HG03571 (cell line): Measurements from ENCODE around the gene CCR5AS.
"Not testable (repeated sequence)": the region's sequence is repeated elsewhere in the genome, so short reads cannot be mapped to it uniquely, and the experiment has no call there.

ENCODE experiments used
- ATAC-seq: cut with Tn5 transposase; IDR thresholded peaks from one replicate; pipeline ENCODE4 v1.9.1; 2021; ENCODE audit not compliant: unreplicated experiment

CCR5AS gene

DNA sequence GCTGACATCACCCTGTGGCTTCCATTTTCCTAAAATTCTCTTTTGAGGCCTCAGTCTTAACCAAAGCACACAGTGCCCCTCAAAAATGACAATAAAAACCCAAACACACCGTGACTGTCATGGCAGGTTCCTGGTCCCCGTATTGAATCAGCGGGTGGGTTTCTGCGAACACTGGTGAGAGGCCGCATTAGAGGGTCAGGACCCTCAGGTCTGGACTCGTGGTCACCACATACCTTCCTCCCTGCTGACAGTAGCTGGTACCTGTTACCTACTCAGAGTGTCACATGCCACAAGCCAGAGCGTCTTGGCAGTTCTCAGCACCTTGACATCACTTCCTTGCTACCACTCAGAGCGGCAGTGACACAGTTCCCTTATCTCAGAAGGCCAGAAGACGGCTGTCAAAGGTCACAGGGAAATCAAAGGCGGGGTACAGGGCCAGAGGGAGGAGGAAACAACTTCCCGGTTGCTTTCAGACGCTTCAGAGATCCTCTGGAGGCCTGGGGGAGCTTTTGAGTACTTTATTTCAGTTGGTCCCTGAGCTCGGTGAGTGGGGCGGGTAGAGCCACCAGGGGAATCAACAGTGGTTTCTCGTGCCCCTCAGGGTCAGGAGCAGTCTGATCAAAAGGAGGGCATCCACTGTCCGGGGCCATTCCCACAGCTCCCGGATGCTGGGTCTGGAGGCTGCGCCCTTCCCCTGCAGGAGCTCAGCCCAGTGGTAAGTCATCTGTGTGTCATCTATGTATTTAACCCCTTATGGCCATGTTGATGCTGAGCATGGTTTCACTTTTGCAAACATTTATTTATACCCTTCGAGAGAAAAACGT lies at the start of gene CCR5AS, which contains the start of gene CCRL2:
Gene CCR5AS, minus strand, starts transcription at position 279 of the 824 bp plus-strand sequence.
Gene CCRL2, plus strand, starts transcription at position 472 of the 824 bp plus-strand sequence. CDS start 821 bp downstream, outside the sequence.
- no peak for ATAC-seq

DNA sequence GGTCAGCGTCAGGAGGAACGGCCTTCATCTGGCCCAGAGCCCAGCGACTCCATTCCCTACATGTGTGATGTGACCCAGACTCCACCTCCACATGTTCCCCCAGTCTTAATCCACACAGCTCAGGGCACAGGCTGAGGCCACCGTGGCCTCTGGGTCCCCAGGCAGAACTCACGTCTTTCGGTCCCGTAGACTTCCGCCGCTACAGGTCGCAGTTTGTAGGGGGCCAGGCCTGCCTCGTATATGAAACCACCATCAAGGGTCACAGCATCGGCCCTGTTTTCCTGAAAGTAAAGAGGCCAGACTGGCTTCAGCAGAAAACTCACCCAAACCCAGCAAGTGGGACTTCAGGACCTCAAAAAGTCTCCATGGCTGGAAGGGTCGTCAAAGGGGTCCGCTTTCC lies 49.3 kb upstream of the CCR5AS start:
- ATAC-seq, result no peak

DNA sequence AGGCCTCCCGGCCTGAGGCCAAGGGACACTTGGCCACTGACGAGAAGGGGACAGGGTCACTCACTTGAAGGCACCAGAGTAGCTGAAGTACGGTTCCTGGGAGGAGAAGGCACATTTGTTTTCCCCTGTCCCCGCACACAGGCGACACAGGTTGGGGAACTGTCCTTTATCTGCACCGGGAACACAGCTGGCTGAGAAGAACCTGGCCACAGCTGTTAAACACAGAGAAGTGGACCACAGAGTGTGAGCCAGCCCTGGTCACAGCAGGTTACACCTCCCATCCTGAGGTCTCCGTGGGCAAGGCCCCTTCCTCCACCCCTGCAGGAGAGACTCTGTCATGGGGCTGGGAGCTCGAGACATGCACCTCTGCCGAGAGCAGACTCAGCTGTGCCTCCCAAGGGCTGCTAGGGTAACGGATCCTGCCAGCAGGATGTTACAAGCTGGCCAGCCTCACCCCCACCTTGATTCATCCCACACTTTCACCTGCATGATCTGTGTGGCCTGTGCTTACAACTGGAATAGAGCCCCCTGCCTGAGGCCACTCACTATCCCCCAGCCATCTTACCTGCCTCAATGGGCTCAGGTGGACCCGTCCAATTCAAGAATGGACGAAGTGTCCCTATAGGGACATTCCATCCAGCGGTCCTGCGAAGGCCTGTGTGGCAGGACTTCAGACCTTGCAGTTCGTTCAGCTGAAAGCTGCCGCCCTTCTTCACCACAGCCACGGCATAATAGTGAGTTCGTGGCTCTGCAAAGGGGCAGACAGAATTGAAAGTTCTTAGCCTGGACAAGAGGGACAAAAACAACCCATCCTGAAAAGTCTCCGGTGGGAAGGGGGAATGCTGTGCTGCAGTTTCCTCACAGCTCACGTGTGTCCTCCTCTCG lies 48.6 kb upstream of the CCR5AS start:
- no peak for ATAC-seq

DNA sequence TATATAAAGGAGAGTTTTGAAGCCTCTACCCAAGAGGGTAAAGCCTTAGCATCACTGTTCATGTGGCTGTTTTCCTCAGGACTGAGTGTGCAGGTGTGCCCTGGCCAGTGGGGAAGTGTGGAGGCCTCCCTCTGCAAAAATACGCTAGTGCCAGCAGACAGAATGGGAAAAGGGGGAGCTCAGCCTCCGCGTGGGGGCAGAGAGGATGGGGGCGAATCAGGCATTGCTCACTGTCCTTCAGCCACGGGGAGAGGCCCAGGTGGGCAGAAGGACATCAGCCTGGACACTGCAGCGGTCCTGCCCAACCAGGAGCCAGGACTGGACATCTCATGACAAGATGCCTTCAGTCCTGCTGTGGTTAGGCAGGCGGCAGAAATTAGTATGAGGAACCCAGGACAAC lies 47.7 kb upstream of the CCR5AS start:
- ATAC-seq, result no peak

DNA sequence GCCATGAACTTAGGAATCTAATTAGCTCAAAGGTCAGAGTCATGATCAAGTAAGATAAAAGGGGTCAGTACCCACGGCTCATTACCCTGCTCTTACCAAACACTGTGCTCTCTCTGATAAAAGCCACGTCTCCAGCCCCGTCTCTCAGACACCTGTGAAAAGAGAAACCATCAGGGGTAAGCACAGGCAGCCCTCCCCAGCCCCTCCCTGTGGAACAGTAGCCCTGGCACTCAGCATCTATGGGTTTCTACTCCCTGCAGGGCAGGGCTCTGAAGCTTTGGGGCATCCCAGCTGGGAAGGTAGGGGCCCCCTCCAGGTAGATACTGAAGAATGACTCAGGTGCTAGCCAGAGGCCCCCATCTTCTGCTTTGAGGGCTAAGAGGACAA lies 47.3 kb upstream of the CCR5AS start:
- ATAC-seq, result no peak

DNA sequence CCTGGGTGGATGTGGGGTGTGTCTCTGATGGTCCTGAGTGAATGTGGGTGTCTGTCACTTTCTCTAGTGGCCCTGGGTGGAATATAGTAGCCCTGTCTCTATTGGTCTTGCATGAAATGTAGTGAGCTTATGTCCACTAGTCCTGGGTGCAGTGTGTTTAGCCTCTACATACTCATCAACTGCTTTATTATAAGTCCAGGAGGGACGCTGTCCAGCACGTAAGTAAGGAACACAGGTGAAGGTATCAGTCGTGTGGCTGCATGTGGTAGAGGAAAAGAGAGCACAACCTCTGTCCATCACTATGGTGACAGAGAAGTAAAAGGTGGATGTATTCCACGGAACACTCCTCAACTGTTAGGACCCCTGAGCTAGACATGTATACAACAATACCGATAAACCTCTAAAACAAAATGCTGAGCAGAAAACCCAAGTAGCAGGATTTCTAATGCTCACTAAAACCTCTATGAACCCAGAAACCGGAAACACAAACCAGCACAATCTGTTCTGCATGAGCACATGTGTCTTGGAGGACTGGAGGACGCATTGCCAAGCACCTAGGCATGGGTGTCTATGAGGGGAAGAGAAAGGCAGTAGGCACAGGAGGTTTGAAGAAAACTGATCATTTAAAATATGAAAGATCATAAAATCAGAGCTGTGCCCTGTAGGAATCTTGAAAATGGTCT lies 46.8 kb upstream of the CCR5AS start:
- ATAC-seq, result no peak

DNA sequence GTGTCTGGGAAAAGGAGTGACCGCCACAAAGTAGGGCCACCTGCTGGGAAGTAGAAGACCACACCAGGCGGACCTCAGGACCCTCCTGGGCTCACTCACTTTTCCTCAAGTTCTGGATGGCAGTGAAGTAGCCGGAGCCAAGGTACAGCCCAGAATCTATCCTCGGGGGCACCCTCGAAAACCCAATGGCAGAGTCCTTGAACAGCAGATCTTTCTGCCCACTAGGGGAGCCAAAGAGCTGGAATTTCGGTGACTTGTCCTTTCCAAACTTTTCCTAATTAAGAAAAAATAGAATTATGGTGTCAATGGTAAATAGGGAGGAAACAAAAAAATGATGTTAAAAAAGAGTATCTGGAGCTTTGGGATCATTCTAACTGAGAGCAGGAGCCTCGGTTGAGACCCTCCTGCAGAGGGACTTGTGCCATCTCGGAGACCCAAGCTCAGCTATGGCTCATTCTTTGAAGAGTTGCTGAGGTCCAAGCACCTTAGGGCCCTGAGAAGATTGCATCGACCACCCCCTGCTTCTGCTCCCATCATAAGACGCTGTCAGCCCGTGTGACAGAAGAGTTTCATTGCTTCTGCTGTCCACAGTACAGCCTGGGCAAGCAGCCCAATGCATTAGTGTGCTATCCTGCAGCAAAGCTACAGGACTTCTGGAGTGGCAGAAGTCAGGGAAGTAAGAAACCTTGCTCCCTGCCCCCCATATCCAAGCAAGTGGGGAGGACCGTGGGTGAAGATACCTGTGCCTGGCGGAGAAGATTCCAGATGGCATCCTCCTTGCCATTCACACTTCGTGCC lies 43.1 kb upstream of the CCR5AS start:
- no peak for ATAC-seq

DNA sequence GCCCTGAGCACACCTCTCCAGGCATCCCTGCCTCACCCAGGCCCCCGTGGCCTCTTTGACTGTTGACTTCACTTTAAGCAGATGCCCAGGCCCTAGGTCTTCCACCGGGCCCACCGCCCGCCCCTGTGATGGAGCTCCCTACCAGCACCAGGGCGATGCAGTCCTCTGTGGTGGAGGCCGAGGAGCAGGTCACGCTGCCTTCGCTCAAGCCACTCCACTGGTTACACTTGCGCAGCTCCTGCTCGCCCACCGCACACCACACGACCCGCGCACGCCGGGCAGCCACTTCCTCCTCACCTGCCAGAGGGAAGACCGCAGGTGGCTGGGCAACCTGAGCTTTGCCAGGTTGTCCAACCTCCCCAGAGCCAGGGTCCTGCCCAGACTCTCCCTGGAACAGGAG lies 41.9 kb upstream of the CCR5AS start:
- ATAC-seq, result no peak

DNA sequence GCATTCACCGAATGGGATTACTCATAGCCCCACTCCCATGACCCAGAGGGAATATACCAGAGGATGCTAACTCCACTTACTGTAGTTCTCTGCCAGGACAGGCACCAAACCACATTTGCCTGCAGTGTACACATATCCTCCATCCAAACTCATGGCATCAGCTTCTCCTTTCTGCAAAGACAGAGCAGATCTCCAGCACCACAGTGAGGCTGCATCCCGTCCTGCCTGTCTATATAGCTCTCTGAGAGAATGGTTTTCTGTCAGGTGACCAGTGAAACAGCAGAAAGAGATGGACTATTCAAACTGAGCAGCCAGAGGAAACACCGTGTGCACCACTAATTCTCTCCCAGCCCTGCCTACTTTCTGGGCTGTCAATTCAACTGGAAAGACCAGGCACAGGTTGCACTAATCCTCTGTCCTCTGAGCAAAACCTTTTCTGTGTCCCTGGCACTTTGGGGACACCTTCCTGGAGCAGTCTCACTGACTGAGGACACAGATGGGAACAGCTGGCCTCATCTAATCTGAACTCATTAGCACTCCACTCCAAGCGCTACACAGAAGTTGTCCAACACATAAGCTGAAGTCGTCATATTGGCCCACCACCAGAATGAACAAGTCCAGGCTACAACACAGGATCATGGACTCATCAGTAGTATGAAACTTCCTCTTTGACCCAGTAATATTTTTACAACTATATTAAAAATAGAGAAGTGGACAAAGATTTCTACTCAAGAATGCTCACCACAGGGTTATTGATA lies 40.5 kb upstream of the CCR5AS start:
- ATAC-seq, result no peak

DNA sequence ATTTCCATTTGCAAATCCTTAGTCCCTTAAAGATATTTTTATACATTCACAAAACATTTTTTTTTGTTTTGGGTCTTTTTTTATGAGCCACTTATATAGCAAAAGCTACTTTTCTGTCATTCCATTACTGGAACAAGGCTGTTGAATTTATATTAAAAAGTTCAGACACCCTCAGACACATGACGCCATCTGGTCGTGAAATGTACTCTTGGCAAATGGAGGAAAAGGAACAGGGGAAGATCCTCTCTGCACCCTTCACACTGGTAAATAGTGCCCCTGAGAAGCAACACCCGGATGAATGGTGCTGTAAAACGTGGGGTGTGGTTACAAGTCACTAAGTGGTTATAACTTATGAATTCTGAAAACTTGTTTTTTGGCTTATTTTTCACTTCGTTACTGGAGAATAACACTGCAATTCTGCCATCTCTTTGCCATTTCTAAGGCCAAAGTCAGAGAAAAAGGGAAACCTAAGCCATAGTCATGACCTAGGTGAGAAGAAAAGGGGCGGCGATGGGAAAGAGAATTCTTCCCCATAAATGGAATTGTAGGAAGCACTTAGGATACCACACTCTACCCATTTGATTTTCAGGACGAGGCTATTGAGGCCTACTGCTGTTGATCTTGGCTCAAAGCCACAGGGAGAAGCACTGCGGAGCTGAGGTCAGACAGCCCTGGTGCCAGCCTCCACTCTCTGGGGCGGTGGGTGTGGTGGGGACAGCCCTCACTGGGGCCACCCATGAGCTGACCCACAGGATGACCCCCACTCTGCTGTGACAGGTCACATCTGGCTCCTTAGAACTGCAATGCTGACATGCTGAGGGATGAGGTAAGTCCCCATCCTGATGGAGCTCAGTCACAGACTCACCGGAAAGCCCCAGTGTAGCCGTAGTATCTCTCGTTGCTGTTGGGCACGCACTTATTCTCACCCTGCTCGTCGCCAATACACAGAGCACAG lies 36.0 kb upstream of the CCR5AS start:
- no peak for ATAC-seq

DNA sequence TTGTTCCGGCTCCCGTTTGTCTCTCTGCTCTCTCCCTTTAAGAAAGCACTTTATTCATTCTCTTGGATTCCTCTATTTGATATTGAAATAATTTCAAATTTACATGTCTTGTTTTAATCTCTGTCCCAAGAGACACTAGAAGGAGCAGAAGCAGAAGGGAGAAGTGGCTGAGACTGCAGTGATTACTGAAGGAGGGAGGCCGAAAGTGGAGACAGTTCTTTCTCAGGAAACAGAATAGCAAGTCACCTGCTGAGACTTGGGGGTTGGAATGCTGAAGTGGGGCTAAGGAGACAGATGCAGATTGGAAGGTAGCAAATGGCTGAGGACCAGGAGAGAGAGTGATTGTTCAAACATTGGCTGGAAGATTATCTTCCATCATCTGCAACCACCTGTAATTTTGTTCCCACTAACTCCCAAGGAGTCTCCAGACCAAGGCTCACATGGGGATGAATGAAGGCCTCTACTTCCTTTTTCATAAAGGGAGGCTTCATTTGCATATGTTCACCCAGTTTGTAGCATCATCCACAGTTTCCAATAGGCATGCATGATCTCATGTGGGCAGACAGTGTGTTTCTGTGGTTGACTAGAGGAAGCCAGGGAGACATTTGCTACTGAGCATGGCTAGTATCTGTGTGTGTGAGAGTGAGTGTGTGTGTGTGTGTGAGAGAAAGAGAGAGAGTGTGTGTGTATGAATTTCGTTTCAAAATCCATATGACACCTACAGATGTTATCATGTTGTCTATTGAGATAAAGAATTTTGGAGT lies 33.8 kb upstream of the CCR5AS start:
- ATAC-seq, result no peak

DNA sequence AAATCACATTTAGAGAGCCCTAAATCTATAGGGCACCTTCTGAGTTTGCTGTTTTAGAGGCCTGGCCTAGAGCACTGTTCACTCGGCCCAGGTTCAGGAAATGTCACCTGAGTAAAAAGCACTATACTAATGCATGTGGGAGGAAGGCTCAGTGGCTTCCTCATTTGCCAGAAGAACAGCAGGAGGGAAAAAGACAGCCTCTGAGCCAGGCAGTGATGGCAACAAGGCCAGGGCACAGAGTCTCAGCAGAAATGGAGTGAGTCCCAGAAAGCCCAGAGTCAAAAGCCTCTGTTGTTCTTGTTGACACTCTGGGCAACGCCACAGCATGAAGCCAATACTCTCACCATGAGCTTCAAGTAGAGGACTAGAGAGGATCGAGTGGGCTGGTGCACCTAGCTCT lies 32.0 kb upstream of the CCR5AS start:
- no peak for ATAC-seq

DNA sequence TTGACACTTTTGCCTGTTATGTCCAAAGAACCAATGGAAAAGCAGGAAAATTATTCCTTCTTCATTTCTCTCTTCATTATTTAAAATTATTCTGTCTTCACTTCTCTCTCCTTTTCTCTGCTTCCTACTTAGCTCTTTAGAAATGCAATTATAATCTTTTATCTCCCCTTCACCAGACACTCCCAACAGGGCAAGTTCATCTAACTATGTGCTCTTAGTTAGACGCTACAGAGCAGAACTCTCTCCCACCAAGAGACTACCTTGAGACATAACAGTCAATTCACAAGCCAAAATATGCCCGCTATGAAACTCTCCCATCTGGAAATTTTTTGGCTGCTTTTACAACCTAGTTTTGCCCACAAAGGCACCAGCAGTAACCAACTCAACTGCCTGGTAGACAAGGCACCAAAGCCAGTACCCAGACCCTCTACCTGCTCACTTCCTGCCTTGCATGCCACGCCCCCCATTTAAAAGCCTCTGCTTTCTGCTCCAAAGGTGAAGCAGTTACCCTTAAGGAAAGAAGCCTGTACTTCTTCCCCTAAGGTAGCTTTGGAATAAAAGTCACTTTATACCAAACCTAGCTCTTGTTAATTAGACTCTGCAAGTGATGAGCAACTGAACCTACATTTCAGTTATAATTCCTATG lies 28.3 kb upstream of the CCR5AS start:
- no peak for ATAC-seq

DNA sequence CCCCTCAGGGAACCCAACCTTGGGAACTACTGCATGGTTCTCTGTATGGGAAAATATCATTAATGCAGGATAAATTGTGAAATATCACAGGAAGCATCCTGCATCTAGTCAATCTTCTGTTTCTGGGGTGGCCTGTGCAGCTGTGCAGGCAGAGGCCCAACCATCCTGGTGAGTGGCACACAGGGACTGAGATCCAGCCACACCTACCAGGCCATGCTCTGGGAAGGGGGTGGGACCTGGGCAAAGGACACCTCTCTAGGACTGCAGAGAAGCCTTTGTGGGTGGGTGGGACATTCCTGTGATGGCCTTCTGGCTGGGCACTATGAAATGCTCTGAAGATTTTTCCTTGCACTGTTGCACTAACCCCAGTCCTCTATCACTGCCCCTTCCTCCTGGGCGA lies 27.0 kb upstream of the CCR5AS start:
- no peak for ATAC-seq

DNA sequence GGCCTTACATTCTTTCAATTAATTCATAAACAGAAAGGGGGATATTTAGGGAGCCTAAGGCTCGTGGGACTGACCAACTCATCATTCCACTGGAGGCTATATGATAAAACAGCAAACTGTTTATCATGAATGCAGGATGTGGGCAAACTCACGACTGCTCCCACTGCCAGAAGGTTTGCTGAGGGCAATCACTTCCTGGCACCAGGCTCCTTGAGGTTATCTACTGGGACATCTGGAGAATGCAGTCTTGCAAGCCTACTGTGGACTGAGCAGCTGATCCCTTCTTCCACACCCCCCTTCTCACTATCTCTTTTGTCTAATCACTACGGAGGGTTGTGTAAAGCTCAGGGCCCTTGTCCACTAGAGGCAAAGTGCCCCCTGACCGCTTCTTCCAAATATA lies 26.3 kb upstream of the CCR5AS start:
- not testable (repeated sequence) for ATAC-seq

DNA sequence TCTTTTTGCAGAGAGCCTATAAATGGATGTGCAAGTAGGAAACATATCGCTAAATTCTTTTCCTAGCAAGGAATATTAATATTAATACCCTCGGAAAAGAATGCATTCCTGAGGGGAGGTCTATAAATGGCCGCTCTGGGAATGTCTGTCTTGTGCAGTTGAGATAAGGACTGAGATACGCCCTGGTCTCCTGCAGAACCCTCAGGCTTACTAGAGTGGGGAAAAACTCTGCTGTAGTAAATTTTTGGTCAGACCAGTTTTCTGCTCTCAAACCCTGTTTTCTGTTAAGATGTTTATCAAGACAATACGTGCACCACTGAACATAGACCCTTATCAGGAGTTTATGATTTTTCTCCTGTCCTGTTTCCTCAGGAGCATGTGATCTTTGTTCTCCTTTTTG lies 25.0 kb upstream of the CCR5AS start:
- ATAC-seq, result not testable (repeated sequence)

DNA sequence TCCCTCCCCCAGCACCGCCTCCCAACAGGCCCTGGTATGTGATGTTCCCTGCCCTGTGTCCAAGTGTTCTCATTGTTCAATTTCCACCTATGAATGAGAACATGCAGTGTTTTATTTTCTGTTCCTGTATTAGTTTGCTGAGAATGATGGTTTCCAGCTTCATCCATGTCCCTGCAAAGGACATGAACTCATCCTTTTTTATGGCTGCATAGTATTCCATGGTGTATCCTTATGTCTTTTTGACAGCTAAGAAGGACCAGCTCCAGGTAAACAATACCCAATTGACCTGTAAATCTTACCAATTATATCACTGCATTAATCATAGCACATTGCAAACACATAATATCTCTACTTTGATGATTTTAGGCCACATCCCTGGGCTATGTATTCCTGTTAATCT lies 24.0 kb upstream of the CCR5AS start:
- not testable (repeated sequence) for ATAC-seq

DNA sequence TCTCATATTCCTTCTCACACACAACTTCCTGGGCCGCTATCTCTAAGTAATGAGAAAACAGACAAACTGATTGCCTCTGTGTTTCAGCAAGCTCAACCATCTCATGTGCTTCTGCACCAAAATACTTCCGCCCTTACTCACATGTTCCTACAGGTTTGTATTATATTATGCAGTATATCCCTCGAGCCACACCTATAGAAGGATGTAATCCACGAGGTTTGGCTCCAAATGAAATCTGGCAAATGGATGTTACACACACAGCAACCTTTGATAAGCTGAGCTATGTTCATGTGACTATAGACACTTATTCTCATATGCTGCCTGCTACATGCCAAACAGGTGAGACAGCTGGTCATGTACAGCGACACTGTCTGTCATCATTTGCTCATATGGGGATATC lies 22.8 kb upstream of the CCR5AS start:
- ATAC-seq, result no peak
